ENCODE results near the gene PAXIP1. TPM values are rescaled to one million over a fixed set of nuclear protein-coding genes. Genes with fewer than 3 reads are reported as not detected.
"Not testable (repeated sequence)": the region's sequence is repeated elsewhere in the genome, so short reads cannot be mapped to it uniquely, and the experiment has no call there.

Gene PAXIP1
- 8.7 and 10.8 TPM in 2 replicates for total RNA-seq

- no peak for DNase-seq (ENCODE audit: low read depth)
These were observed at the start of gene PAXIP1 for GRCh38 chr7:155003092-155003375. Gene PAXIP1 (minus strand): TSS chr7:155003124. CDS start chr7:155002929, 195 bp downstream.

- no peak for DNase-seq (ENCODE audit: low read depth)
These were observed 48.4 kb upstream of the PAXIP1 start for GRCh38 chr7:155051355-155051754.

GRCh38 chr7:155048006-155048405, 45.1 kb upstream of the PAXIP1 start:
- DNase-seq (ENCODE audit: low read depth): no peak

- DNase-seq (ENCODE audit: low read depth): no peak
These were observed 40.8 kb upstream of the PAXIP1 start for GRCh38 chr7:155043756-155044155.

GRCh38 chr7:155038335-155038734, 35.4 kb upstream of the PAXIP1 start:
- DNase-seq (ENCODE audit: low read depth): no peak

- not testable (repeated sequence) for DNase-seq (ENCODE audit: low read depth)
These were observed 31.6 kb upstream of the PAXIP1 start for GRCh38 chr7:155034495-155034894.

GRCh38 chr7:155032978-155033377, 30.1 kb upstream of the PAXIP1 start:
- DNase-seq (ENCODE audit: low read depth): no peak

GRCh38 chr7:155027879-155028278, 25.0 kb upstream of the PAXIP1 start:
- no peak for DNase-seq (ENCODE audit: low read depth)

GRCh38 chr7:155021699-155022145, 18.8 kb upstream of the PAXIP1 start:
- DNase-seq (ENCODE audit: low read depth): no peak

- no peak for DNase-seq (ENCODE audit: low read depth)
These were observed 18.1 kb upstream of the PAXIP1 start for GRCh38 chr7:155020996-155021395.

GRCh38 chr7:155017834-155018233, 14.9 kb upstream of the PAXIP1 start:
- DNase-seq (ENCODE audit: low read depth): no peak

GRCh38 chr7:155011086-155011485, 8.2 kb upstream of the PAXIP1 start:
- DNase-seq (ENCODE audit: low read depth): peak; percentile 18

- DNase-seq (ENCODE audit: low read depth): peak; percentile 7
These were observed 6.7 kb upstream of the PAXIP1 start for GRCh38 chr7:155009570-155010157.

- no peak for DNase-seq (ENCODE audit: low read depth)
These were observed 5.0 kb upstream of the PAXIP1 start for GRCh38 chr7:155007947-155008346.

GRCh38 chr7:155003376-155004214, 671 bp upstream of the PAXIP1 start:
- peak; percentile 46 for DNase-seq (ENCODE audit: low read depth)

- DNase-seq (ENCODE audit: low read depth): no peak
These were observed 373 bp downstream of the PAXIP1 start for GRCh38 chr7:155002411-155003091.

- no peak for DNase-seq (ENCODE audit: low read depth)
These were observed 1.0 kb downstream of the PAXIP1 start for GRCh38 chr7:155001756-155002410.

GRCh38 chr7:155000795-155001194, 2.1 kb downstream of the PAXIP1 start:
- DNase-seq (ENCODE audit: low read depth): no peak

- DNase-seq (ENCODE audit: low read depth): no peak
These were observed 4.4 kb downstream of the PAXIP1 start for GRCh38 chr7:154998481-154998880.

GRCh38 chr7:154997840-154998370, 5.0 kb downstream of the PAXIP1 start:
- no peak for DNase-seq (ENCODE audit: low read depth)

GRCh38 chr7:154996756-154997155, 6.2 kb downstream of the PAXIP1 start:
- DNase-seq (ENCODE audit: low read depth): no peak

GRCh38 chr7:154996101-154996500, 6.8 kb downstream of the PAXIP1 start:
- DNase-seq (ENCODE audit: low read depth): no peak
